A549 (cell line): ENCODE data around the gene GPSM1. TPM values are rescaled to one million over a fixed set of nuclear protein-coding genes. Genes with fewer than 3 reads are reported as not detected.

Experiments
- ATAC-seq, 2 experiments: fragments of 200-7000 bp in 1 of 2; fragments of >200 bp in 1 of 2; cut with Nextera tagmentation in 1 of 2; cut with Tn5 transposase in 1 of 2; 3 replicates each; pipeline versions ENCODE4 v1.8.0 to v1.9.1; 2018 to 2020; ENCODE audit warnings: mild to moderate bottlenecking in 1 of 2, moderate library complexity in 1 of 2
- CTCF ChIA-PET: fragments of 300-600 bp; sonication (Branson Sonifier 250); formaldehyde crosslinking; extraction: SDS; loops from one replicate; lab custom pipeline; 2021; ENCODE audit warnings: antibody characterized with exemption, inconsistent platforms; lab: Yijun Ruan, JAX
- POLR2A ChIA-PET: fragments of 350-600 bp; formaldehyde crosslinking; extraction: SDS; loops from one replicate; lab custom pipeline; 2021; ENCODE audit warnings: antibody characterized with exemption, inconsistent platforms; lab: Yijun Ruan, JAX
- DNase-seq, 2 experiments: peaks; one replicate each; pipeline versions ENCODE4 v3.0.0 to v3.0.0-alpha.2; 2011 to 2016; ENCODE audit warnings: low read depth in 1 of 2, low spot score in 1 of 2
- FAIRE-seq: peaks from 2 replicates; lab custom pipeline; 2011; peaks lifted over from hg19 to GRCh38; lab: Jason Lieb, UNC
- H3K27ac ChIP-seq, 2 experiments: fragments of >200 bp; sonication (Bioruptor Twin); formaldehyde crosslinking; 3 replicates each; pipeline ENCODE4 v1.5.1; 2016 to 2017
- H3K4me1 ChIP-seq: fragments of >200 bp; sonication (Bioruptor Twin); formaldehyde crosslinking; 3 replicates; pipeline ENCODE4 v1.6.1; 2016
- H3K4me2 ChIP-seq: fragments of >200 bp; sonication (Bioruptor Twin); formaldehyde crosslinking; 3 replicates; pipeline ENCODE4 v1.6.1; 2016
- H3K4me3 ChIP-seq: fragments of >200 bp; sonication (Bioruptor Twin); formaldehyde crosslinking; 3 replicates; pipeline ENCODE4 v1.5.1; 2016
- H3K9me3 ChIP-seq: fragments of >200 bp; sonication (Bioruptor Twin); formaldehyde crosslinking; 3 replicates; pipeline ENCODE4 v1.6.1; 2016
- BHLHE40 ChIP-seq: IDR thresholded peaks from 2 replicates; pipeline ENCODE4 v1.6.1; 2012; ENCODE audit warnings: low read depth, low read length, inconsistent platforms
- CBX8 ChIP-seq: fragments of 200-600 bp; sonication (generic); IDR thresholded peaks from 2 replicates; pipeline ENCODE4 v1.6.1; 2016
- CEBPB ChIP-seq, 2 experiments: fragments of >200 bp in 1 of 2; sonication (Bioruptor Twin) in 1 of 2; formaldehyde crosslinking in 1 of 2; IDR thresholded peaks; 2 replicates each; pipeline ENCODE4 v1.6.1; 2012 to 2016
- CHD2 ChIP-seq: fragments of 150-350 bp; IDR thresholded peaks from 2 replicates; pipeline ENCODE4 v1.6.1; 2014; ENCODE audit warnings: low read length; ENCODE audit not compliant: partially characterized antibody
- CTCF ChIP-seq: fragments of >200 bp; sonication (Bioruptor Twin); formaldehyde crosslinking; IDR thresholded peaks from 3 replicates; pipeline ENCODE4 v1.5.1; 2016
- EP300 ChIP-seq, 2 experiments: fragments of >200 bp; sonication (Bioruptor Twin); formaldehyde crosslinking; IDR thresholded peaks; 2 replicates in 1 of 2; 3 replicates in 1 of 2; pipeline ENCODE4 v1.6.1; 2016 to 2017
- ESRRA ChIP-seq: fragments of 150-350 bp; IDR thresholded peaks from 2 replicates; pipeline ENCODE4 v1.6.1; 2014; ENCODE audit warnings: mild to moderate bottlenecking, low read length, borderline replicate concordance
- FOSB ChIP-seq: fragments of 250-450 bp; sonication (Bioruptor Pico); IDR thresholded peaks from 2 replicates; pipeline ENCODE4 v1.5.0; 2020; ENCODE audit warnings: mild to moderate bottlenecking, moderate library complexity
- GATA3 ChIP-seq: IDR thresholded peaks from 2 replicates; pipeline ENCODE4 v1.6.1; 2012; ENCODE audit warnings: borderline replicate concordance
- HDAC2 ChIP-seq: fragments of 200-600 bp; sonication (generic); IDR thresholded peaks from 2 replicates; pipeline ENCODE4 v1.6.1; 2016
- HES2 ChIP-seq: fragments of >200 bp; sonication (Bioruptor Twin); formaldehyde crosslinking; IDR thresholded peaks from 2 replicates; pipeline ENCODE4 v1.6.1; 2016
- HOXB13 ChIP-seq: fragments of 250-450 bp; sonication (Bioruptor Pico); IDR thresholded peaks from 2 replicates; pipeline ENCODE4 v1.5.0; 2020; ENCODE audit warnings: low read depth, mild to moderate bottlenecking, moderate library complexity
- JUN ChIP-seq, 2 experiments: fragments of >200 bp; sonication (Bioruptor Twin); formaldehyde crosslinking; IDR thresholded peaks; 2 replicates in 1 of 2; 3 replicates in 1 of 2; pipeline ENCODE4 v1.6.1; 2016 to 2017
- JUNB ChIP-seq: fragments of >200 bp; sonication (Bioruptor Twin); formaldehyde crosslinking; IDR thresholded peaks from 2 replicates; pipeline ENCODE4 v1.6.1; 2016
- KDM1A ChIP-seq: fragments of 200-600 bp; sonication (generic); IDR thresholded peaks from 2 replicates; pipeline ENCODE4 v1.6.1; 2016; ENCODE audit warnings: low read depth, mild to moderate bottlenecking
- MAFK ChIP-seq: fragments of 450-650 bp; IDR thresholded peaks from 2 replicates; pipeline ENCODE4 v1.6.1; 2014; ENCODE audit not compliant: partially characterized antibody
- MYC ChIP-seq: IDR thresholded peaks from 2 replicates; pipeline ENCODE4 v1.6.1; 2012; ENCODE audit warnings: mild to moderate bottlenecking, inconsistent platforms, low read length, improper control_type of control experiment, borderline replicate concordance
- NFE2L2 ChIP-seq: fragments of 150-350 bp; conservative IDR thresholded peaks from 2 replicates; pipeline ENCODE4 v1.6.1; 2014; ENCODE audit warnings: low read length
- PBX3 ChIP-seq: IDR thresholded peaks from 2 replicates; pipeline ENCODE4 v1.6.1; 2012
- PHF8 ChIP-seq: fragments of 200-600 bp; sonication (generic); IDR thresholded peaks from 2 replicates; pipeline ENCODE4 v1.6.1; 2016; ENCODE audit warnings: low read depth, mild to moderate bottlenecking, antibody characterized with exemption, moderate library complexity, borderline replicate concordance
- POLR2AphosphoS2 ChIP-seq: conservative IDR thresholded peaks from 2 replicates; pipeline ENCODE4 v1.6.1; 2012; ENCODE audit warnings: low read length, improper control_type of control experiment, inconsistent platforms
- RNF2 ChIP-seq: fragments of 200-600 bp; sonication (generic); IDR thresholded peaks from 2 replicates; pipeline ENCODE4 v1.6.1; 2016; ENCODE audit warnings: low read depth, mild to moderate bottlenecking, antibody characterized with exemption, moderate library complexity, borderline replicate concordance
- SMC3 ChIP-seq: fragments of >200 bp; sonication (Bioruptor Twin); formaldehyde crosslinking; IDR thresholded peaks from 3 replicates; pipeline ENCODE4 v1.6.1; 2018; ENCODE audit warnings: inconsistent platforms
- TFCP2L1 ChIP-seq: fragments of 250-450 bp; sonication (Bioruptor Pico); IDR thresholded peaks from 2 replicates; pipeline ENCODE4 v1.5.0; 2021; ENCODE audit warnings: mild to moderate bottlenecking
- USF2 ChIP-seq: fragments of 450-650 bp; IDR thresholded peaks from 2 replicates; pipeline ENCODE4 v1.6.1; 2014; ENCODE audit warnings: antibody characterized with exemption
- ZC3H11A ChIP-seq: fragments of 450-650 bp; IDR thresholded peaks from 2 replicates; pipeline ENCODE4 v1.6.1; 2014; ENCODE audit warnings: antibody characterized with exemption, mild to moderate bottlenecking
- ZNF302 ChIP-seq: fragments of 250-450 bp; sonication (Bioruptor Pico); IDR thresholded peaks from 2 replicates; pipeline ENCODE4 v1.9.0; 2021; ENCODE audit warnings: inconsistent platforms, mild to moderate bottlenecking, moderate library complexity
- WGBS: methylation state at CpG from one replicate; pipeline ENCODE4 v1.1.6; 2017; ENCODE audit errors: missing lambda C conversion rate; 5-methylcytosine and 5-hydroxymethylcytosine counted together
- polyA plus RNA-seq, 4 experiments: library from polyadenylated mRNA; depleted of rRNA in 3 of 4; stranded (reverse); fragments of >200 nt; fragmentation: RNase III in 1 of 4; extraction: RNeasy Plus Mini Kit Qiagen cat#74134 plus additional on column Dnase treatment in 1 of 4; gene quantifications; 2 replicates in 3 of 4; 3 replicates in 1 of 4; pipeline ENCODE4 v1.2.3, GENCODE V29; 2011 to 2017

The GPSM1 gene
- polyA plus RNA-seq, 2 of the 4 experiments (the other 2 are of a cell fraction) = 2.1 to 8.8 TPM

- ChIA-PET POLR2A (no interaction called here), CTCF (interaction anchor here (0.7 to 7.2 kb wide), 5 partner anchors 8 to 319 kb away, joined by 3 to 64 read pairs (median 3); no protein-coding TSS in a partner anchor)
- FAIRE-seq (no peak), ATAC-seq (no peak), DNase-seq (no peak)
- Histone ChIP-seq H3K4me2 (no peak overlapping the region), H3K4me3 (no peak overlapping the region), H3K27ac (no peak overlapping the region), H3K9me3 (no peaks in the 10 kb centered on the region), H3K4me1 (0 out of 3 replicates have a peak, but pooled peaks cover 2% of the 10 kb centered on the region)
- WGBS = 56% methylated on average over 17 of the region's 28 CpGs
- TF ChIP-seq HOXB13 (CRISPR knock-in tag) (no peak), RNF2 (no peak), HES2 (no peak), CEBPB (IDR thresholded peaks at IDR 0.05) (no peak), EP300 (IDR thresholded peaks at IDR 0.05) (no peak), JUN (IDR thresholded peaks at IDR 0.05) (no peak), TFCP2L1 (CRISPR knock-in tag) (no peak), ESRRA (no peak), GATA3 (no peak), ZNF302 (CRISPR knock-in tag) (no peak), NFE2L2 (no peak), FOSB (CRISPR knock-in tag) (no peak), ZC3H11A (no peak), USF2 (no peak)
Observed at GRCh38 chr9:136285501-136286358, 41.6 kb upstream of the GPSM1 start.

- TF ChIP-seq CBX8 (no peak), TFCP2L1 (CRISPR knock-in tag) (no peak), CHD2 (no peak), MYC (no peak), RNF2 (no peak), PBX3 (no peak), HES2 (no peak), MAFK (no peak), HDAC2 (no peak), JUNB (no peak), KDM1A (no peak), HOXB13 (CRISPR knock-in tag) (no peak), BHLHE40 (no peak), POLR2AphosphoS2 (no peak), CTCF (no peak), SMC3 (no peak), PHF8 (no peak)
- Histone ChIP-seq H3K4me1 (0 out of 3 replicates have a peak, but pooled peaks cover 2% of the 10 kb centered on the region), H3K4me3 (no peak overlapping the region), H3K9me3 (no peaks in the 10 kb centered on the region), H3K27ac (no peak overlapping the region), H3K4me2 (no peak overlapping the region)
- ATAC-seq = no peak
- ChIA-PET POLR2A (no interaction called here), CTCF (interaction anchor here (0.7 to 7.2 kb wide), 8 partner anchors 9 to 320 kb away, joined by 3 to 64 read pairs (median 3); no protein-coding TSS in a partner anchor)
- WGBS = 74% methylated on average over 16 of the region's 30 CpGs
- FAIRE-seq = no peak
- DNase-seq = no peak
Observed at GRCh38 chr9:136286359-136286986, 40.9 kb upstream of the GPSM1 start.
